NCI-H345 (cell line): ENCODE data around the gene GMEB2.
"Not testable (repeated sequence)": the region's sequence is repeated elsewhere in the genome, so short reads cannot be mapped to it uniquely, and the experiment has no call there.

Experiments
- DNase-seq: peaks from one replicate; lab custom pipeline; 2025; lab: John Stamatoyannopoulos, UW

GMEB2 gene

DNA sequence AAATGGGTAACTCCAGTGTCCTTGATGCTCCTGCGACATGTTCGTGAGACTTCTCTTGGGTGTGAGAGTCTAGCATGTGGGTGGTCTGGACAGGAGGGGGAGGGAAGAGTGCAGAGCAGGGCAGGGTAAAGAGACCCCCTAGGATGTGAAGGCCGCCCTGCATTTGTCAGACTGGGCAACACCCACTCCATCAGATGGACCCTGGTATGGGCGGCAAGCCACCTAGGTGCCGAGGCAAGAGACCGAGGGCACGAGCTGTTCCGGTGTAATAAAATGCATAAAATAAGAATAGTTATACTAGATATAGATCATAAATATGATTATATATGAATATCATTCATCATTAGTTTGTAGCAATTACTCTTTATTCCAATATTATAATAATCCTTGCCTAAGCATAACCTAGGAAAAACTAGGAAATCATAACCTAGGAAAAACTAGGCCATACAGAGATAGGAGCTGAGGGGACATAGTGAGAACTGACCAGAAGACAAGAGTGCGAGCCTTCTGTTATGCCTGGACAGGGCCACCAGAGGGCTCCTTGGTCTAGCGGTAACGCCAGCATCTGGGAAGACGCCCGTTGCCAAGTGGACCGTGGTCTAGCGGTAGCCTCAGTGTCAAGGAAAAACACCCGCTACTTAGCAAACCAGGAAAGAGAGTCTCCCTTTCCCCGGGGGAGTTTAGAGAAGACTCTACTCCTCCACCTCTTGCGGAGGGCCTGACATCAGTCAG, 12.9 kb downstream of the GMEB2 start:
- not testable (repeated sequence) for DNase-seq

DNA sequence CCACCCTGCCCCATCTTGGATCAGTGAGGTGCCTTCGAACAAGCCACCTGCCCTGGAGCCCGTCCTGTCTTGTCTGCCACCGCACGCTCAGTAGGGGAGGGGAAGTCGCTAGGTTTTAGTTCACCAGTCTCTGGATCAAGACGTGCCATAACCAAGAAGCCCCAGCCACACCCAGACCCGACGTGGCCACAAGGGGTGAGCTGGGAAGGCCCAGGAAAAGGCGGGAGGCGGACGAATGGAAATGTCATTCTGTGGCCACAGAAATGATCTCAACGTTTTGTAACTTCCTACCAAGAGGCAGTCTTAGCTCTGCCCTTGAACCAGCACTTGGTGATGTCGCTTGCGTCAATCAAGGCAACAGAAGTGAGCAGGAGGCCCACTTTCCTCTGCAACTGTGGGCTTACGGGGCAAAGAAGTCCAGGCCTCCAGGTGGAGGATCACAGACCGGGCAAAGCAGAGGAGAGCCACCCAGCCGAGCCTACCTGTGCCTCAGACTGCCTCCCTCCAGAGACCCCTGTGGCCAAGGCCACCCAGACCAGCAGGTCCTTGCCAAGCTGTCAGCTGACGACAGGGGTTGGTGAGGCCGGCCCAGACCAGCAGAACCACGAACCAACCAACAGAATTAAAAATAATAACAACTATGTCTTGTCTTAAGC, 14.5 kb downstream of the GMEB2 start:
- no peak for DNase-seq

DNA sequence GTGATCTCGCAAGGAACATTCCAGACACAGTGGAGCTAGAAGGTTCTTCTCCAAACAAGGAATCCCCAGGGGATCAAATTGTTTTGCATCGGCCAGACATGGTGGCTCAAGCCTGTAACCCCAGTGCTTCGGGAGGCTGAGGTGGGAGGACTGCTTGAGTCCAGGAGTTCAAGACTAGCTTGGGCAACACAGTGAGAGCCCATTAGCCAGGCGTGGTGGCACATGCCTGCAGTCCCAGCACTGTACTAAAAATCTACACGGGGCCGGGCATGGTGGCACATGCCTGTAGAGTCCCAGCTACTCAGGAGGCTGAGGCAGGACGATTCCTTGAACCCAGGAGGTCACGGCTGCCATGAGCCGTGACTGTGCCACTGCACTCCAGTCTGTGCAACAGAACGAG, 15.3 kb downstream of the GMEB2 start:
- DNase-seq: no peak

DNA sequence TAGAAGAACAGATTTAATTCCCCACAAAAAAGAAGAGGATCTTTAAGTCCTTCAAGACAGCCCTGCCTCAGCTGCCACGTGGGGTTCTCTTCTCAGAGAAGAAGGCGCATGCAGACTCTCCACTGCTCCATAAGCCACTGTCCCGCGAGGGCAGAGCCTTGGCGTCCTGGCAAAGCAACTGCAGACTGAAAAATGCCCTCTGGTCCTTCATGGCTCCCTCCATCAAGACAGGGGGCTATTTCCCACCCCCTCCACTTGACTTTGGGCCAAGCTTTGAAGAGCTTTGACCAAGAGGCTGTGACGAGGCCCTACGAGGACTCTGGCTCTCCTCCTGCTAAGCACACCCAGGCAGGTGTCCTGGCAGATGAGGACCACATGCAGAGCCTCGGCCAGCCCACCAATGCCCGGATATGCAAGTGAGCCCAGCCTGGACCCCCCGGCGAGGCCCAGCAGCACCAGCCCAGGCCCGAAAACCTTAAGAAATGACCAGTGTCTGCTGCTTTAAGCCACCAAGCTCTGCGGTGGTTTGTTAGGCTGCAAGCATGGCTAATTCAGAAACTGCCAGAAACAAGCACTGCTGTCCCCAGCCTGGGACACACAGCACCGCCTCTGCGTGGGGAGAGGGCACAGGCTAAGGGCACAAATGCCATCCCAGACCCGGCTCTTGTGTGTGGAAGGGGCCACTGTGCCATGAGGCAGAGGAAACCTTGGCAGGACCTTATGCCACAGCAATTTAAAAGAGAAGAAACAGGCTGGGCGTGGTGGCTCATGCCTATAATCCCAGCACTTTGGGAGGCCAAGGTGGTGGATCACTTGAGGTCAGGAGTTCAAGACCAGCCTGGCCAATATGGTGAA, 16.1 kb downstream of the GMEB2 start:
- no peak for DNase-seq

DNA sequence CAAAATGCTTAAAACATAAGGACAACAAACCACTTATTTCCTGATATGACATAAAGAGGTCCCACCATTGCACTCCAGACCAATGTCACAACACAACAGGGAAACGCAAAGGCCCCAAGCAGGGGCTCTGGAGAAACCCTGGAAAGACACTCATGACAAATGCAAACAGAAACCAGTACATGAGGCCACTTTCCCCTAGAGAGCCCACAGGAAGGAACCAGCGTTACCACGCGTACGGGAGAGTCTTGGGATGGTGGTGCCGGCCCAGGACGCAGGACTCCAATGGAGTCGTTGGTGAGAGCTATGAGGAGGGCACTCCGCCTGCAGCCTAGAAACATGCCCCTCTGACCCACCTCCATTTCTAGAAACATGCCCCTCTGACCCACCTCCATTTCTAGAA, 20.2 kb downstream of the GMEB2 start:
- DNase-seq: no peak

DNA sequence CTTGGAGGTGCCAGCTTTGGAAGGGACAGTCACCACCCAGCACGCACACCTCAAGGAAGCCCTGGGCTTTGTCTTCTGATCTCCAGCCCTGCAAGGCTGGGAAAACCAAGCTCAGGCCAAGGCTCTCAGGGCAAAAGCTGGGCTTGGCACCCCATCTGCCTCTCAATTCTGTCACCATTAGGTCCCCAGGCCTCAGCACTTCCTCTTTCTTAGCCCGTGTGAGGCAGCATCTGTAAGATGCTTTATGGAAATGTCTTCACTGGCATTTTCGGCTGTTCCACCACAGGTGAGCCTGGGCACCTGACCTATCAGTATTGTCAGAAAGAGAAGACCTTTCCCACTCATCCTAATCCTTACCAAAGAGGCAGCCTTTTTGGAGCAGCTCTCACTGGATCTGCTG, 24.6 kb downstream of the GMEB2 start:
- DNase-seq: no peak

DNA sequence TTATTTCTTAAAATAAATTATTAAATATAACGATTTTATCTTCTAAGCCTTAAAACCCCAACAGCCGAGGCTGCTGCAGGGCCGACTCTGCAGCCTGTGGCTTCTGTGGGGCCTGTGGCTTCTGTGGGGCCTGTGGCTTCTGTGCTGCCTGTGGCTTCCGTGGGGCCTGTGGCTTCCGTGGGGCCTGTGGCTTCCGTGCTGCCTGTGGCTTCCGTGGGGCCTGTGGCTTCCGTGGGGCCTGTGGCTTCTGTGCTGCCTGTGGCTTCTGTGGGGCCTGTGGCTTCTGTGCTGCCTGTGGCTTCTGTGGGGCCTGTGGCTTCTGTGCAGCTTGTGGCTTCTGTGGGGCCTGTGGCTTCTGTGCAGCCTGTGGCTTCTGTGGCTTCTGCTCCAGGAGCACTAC, 25.2 kb downstream of the GMEB2 start:
- DNase-seq: not testable (repeated sequence)

DNA sequence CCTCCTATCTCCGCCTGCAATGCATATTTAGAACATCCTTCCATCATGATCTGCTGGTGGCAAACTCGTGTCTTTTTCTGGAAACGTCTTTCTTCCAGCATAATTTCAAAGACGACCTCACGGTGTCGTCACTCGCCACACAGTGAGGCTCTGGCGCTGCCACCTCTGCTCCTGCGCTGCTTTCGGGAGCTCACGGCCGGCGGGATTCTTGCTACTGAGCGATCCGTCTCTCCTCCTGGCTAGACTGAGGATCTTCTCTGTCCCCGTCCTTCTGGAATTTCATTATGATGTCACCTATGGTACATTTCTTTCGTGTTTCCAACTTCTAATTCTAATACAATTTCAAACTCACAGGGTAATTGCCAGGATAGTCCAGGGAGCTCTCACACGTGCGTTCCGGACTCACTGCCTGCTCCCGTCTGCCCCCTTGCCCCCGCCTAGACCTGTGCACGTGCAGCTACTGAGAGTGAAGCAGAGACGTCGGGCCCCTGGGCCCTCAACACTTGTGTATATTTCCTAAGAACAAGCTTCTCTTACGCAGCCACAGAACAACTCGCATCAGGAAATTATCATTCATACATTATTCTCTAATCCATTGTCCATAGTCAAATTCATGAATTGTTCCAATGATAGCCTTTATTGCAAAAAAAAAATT, 27.4 kb downstream of the GMEB2 start:
- no peak for DNase-seq

DNA sequence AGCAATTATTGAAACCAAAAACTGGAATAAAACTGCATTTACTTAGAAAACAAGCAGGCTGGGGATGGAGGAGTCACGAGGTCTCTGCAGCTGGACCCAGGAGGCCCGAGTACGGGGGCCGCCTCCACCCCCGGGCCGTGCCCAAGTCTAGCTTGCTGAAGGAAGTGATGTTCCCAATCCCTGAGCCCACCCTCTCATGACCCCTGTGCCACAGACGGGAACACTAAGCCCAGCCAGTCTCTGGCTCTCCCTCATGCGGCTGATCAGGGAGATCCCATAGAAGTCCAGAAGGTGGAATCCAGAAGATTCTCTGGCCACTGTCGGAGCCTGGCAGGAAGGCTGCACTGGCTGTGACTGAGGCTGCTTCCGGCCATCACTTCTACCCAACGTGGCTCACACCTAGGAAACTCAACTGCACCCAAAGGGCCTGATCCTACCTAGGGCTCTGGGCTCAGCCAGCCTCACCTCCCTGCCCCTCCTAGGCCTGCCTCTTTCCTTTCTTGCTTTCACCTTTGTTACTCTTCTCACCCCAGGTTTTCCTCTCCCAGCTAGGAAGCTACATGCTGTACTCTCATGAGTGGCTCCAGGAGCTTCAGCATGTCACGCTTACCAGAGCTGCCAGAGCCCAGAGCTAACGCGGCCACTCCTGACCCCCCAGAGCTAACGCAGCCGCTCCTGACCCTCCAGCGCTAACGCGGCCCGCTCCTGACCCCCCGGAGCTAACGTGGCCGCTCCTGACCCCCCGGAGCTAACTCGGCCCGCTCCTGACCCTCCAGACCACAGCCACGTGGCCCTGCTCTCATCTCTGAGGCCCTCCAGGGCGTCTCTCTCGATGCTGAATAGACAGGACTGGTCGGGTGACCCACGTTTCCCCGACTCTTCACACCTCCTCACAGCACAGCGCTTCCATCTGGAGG, 28.2 kb downstream of the GMEB2 start:
- no peak for DNase-seq

DNA sequence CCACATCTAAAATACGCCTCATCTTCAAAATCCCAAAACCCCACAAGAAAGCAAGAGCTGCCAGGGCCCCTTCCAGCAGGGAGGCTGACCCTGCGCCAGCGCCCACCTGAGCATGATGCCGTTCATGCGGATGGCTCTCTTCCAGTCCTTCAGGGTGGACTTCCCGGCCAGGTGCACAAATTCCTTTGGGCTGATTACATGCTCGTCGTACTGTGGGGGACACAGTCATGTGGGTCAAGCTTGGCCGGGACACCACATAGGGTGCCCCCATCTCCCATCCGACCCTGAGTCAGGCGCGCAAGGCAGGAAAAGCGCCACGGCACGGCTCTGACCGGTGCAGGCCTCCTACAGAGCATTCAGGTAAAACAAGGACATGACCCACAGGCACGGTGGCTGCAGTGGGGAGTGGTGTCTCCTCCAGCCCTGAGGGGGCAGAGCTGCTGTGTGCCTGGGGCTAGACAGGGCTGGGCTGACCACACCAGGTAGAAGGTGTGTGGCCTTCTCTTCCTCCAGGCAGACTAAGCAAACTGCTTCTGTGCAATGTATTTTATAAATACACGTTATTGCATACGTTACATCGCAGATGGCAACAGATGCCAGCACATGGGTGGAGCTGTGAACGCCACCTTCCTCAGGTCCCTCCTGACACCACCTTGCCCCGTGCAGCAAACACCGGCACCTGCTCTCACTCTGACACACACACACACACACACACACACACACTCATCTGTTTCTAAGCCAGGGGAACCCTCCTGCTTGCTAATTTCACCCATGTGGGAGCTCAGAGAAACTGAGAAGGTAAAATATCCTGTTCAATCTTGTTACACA, 29.0 kb downstream of the GMEB2 start:
- DNase-seq: no peak

DNA sequence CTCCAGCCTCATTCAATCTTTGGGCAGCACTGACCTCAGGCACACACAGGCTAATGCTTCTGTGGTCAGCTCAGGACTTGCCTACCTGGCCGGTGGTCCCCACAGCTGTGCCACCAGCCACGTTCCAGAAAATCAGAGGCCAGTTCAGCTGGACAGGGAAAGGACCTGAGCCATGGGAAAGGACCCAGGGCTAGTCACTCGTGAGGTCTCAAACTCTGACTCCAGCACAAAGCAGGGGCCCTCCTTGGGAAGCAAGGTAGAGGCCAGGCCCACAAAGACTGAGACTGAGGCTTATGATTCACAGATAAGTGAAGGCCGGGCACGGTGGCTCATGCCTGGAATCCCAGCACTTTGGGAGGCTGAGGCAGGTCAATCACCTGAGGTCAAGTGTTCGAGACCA, 30.5 kb downstream of the GMEB2 start:
- DNase-seq: no peak

DNA sequence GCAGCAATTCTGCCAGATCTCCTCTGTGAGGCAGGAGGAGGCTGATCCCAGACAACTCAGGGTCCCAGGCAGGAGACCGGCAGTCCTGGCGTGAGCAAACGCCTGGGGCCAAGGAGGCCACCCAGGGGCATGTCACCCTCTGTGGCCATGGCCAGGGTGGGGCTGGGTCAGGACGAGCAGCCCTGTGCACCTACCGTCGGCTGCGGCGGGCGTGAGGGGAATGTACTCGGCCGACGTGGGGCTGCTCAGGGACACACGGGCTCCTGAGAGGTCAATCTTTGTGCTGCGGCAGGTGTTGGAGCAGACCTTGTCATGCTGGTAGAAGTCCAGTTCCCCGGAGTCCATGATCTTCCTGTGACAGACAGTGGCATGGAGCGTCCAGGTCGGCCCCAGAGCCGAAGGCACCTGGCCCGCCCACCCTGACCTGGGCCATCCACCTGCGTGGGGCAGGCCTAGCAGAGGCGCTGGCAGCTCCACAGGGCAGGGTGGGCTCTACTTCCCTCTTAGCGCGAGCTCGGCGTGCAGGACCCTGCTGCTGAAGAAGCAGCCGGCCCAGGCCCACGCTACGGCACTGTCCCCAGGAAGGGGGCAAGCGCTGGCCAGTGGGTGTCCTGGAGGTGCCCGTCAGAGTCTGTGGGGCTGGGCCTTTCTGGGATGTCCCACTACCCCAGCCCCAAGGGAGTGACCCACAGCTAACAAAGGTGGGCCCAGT, 31.3 kb downstream of the GMEB2 start:
- DNase-seq: no peak

DNA sequence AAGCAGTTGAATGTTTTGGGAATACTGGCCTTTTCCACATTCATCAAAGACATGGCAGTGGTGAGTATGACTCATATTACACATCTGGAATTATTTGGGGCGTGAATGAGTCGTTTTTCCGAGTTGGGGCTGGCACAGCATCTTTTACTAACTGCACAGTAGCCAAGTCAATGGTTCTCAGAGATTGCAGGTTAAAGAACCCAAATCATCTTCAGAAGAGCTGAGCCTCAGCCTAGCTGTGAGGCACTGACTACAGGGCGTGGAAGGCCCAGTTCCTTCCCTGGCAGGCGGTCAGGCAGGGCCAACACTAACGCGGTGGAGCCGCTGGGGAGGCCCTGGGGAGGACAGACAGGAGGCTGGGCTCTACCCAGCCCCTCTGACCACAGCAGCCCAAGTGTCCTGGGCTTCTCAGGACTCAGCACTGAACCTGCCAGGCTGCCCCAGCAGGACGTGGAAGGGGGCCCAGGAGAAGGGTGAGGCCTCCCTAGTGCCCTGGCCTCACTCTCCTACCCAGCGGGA, 32.8 kb downstream of the GMEB2 start:
- DNase-seq: no peak

DNA sequence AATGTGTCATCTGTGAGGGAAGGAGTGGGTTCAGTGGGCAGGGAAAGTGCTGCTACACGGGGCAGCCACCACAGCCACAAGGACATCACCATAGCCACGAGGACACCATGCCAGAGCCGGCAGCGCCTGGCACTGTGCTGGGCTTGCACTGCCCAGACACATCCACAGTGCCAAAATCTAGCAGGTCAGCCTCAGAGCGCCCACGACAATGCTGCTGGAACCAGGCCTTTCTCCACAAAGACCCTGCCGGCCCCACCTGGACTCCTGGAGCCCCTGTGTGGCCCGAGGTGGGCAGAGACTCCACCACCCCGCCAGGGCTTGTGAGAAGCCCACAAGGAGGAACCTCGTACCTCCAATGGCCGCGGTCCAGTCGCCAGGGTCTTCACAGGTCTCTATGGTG, 34.2 kb downstream of the GMEB2 start:
- DNase-seq: no peak

DNA sequence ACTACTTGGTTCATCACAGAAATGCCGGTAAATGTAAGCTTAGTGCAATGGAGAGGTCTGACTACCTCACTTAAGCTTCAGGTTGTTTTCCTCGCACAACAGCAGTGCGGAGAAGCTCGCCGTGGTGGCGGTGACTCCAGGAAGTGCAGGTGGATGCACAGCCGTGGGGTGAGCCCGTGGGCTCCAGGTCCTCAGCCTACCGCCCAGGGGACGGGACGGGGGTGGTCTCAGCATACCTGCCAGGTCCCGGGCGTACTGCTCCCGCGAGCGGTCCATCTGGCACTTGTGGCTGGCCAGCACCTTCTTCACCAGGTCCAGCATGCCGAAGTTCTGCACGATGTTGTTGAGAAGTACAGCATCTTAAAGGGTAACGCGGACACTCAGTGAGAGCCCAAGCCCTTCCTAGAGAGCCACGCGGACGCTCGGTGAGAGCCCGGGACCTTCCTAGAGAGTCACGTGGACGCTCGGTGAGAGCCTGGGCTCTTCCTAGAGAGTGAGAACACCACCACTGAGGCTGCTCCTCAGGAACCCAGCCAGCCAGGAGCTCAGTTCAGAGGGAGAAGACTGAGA, 35.0 kb downstream of the GMEB2 start:
- DNase-seq: no peak

DNA sequence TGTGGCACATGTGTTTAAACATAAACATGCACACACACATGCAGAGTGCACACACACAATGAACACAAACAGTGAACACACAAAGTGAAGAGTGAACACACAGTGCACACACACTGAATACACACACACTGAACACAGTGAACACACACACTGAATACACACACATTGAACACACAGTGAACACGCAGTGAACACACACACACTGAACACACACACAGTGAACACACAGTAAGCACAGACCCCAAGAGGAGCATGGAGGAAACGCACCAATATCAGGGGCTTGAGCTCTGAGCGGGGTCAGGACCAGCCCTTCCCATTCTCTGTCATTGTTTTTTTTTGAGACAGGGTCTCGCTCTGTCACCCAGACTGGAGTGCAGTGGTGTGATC, 35.8 kb downstream of the GMEB2 start:
- no peak for DNase-seq

DNA sequence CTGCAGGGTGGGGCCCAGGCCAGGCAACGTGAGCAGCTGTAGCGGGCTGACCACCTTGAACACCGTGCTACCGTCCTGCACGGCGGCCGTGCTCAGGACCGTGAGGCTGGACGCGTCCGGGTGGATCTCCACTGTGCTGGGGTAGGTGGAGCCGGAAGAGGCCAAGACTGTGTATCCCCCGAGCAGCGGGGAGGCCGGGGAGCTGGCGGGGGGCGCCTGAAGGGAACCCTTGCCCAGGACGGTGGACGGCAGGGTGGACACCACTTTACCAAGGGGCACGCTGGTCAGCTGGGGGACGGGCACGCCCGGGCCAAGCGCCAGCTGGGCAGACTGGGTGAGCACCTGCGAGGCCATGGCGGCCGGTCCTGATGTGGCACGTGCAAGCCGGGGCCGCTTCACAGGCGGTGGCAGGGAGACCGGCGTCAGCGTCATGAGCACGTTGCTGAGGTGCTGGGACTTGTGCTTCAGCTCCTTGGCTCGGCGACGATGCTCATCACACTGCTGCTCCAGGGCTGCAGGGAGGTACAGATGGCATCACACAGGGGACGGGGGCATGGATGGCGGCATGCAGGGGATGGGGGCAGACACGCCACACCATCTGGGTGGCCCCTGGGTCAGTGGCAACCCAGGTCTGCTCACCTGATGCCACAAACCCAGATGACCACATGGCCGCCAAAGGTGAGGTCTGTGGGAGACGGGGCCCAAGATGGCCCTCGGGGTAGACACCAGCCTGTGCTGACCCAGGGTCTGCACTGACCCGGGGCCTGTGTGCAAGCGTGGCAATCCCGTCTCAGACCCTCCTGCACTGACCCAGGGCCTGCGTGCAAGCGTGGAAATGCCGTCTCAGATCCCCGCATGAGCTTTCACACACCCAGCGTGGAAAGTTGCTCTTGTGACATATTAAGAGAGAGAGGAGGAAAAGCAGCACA, 36.4 kb downstream of the GMEB2 start:
- no peak for DNase-seq
